GOT3 (cell line): Measurements from ENCODE around the gene IQSEC1.
A peak's percentile ranks its signal among the peaks of the same experiment; 100 is the strongest.

Experiments used
- DNase-seq: peaks from one replicate; lab custom pipeline; 2025; ENCODE audit warnings: mixed read lengths; lab: John Stamatoyannopoulos, UW

IQSEC1 gene

GRCh38 chr3:13028010-13028821 is 45.0 kb downstream of the IQSEC1 start:
- no peak for DNase-seq

DNA sequence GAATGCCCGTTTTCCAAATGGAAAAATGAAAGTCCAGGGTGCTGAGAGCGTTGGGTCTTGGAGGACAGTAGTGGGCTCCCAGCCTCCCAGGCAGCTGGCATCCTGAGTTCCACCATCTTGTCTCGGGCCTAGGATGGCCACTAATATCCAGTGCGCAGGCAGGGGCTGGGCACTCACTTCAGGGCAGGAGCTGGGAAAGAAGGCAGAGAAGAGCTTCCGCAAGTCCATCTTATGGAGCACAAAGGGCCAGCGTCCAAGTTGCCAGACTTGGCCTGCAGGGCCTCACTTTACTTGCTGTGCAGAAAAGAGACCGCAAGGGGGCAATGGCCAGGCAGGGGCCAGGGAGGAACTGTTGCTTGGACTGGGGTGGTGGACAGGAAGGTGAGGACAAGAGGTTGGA is 46.1 kb downstream of the IQSEC1 start:
- no peak for DNase-seq

- DNase-seq: no peak
Measured at GRCh38 chr3:13026534-13026933, 46.7 kb downstream of the IQSEC1 start.

DNA sequence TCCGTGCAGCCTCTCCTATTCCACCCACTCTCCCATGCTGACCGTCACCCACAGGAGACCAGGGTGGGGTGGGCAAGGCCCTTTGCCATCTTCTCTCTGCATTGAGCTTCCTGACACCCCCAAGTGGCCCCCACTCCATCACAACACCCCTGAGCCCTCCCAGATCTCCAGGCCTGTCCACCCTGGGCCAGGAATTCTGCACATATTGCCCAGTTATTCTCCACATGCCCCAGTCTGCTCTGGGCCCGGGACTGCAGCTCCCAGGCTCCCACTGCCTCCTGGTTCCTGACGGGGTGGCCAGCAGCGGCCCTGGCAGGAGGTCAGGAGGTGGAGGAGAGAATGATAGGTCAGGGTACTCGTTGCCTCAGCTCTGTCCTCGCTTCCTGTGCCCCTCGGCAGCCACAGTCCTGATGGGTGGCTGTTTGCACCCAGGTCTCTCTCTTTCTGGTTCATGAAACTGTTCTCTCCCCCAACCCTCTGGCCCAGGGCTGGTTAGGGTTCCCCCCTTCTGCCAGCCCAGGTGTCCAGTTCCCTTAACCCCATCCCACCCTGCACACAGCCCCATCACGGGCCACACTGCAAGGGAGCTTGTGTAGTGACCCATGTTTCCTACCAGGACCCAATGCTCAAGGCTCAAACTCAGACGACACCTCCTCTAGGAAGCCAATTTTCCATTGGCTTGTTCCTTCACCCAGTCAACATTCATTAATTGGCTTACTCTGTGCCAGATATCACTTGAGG is 47.3 kb downstream of the IQSEC1 start:
- no peak for DNase-seq

- peak; percentile 37 for DNase-seq
Measured at GRCh38 chr3:13025090-13025489, 48.1 kb downstream of the IQSEC1 start.

- no peak for DNase-seq
Measured at GRCh38 chr3:13024765-13025065, 48.5 kb downstream of the IQSEC1 start.

- DNase-seq: no peak
Measured at GRCh38 chr3:13023971-13024764, 49.1 kb downstream of the IQSEC1 start.

DNA sequence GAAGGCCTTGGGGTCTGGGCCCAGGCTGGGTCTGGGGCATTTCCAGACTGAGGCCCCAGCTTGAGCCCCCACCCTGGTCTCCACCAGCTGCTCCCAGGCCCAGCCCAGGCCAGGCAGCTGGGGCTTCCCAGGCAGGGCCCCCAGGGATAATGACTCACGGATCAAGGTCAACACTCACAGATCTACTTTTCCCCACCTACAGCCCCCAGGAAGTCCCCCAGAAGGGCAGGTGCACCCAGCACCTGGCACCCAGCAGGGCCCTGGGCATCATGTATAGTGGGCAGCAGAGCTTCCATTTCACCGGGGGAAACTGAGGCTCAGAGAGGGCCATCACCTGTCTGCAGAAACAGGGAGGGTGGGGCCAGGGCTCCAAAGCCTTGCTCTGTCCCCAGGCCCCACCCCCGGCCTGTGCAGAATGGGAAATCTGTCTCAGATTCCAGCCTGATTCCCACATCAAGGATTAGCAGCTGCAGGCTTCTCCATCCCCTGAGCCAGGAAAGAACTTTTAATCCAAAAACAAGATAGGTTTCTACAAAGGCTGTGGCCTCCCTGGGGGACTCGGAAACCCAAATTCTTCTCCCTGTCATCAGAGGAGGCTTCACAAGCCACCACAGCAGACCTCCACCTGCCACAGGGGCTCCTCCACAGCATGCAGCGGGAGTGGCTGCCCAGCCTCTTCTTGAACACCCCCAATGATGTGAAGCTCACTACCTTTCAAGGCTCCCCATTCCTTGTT is 49.8 kb downstream of the IQSEC1 start:
- DNase-seq: no peak

- DNase-seq: peak; percentile 39
Measured at GRCh38 chr3:13022348-13023234, 50.6 kb downstream of the IQSEC1 start.

- no peak for DNase-seq
Measured at GRCh38 chr3:13021141-13022114, 51.8 kb downstream of the IQSEC1 start.

GRCh38 chr3:13020159-13020750 is 53.0 kb downstream of the IQSEC1 start:
- no peak for DNase-seq

DNA sequence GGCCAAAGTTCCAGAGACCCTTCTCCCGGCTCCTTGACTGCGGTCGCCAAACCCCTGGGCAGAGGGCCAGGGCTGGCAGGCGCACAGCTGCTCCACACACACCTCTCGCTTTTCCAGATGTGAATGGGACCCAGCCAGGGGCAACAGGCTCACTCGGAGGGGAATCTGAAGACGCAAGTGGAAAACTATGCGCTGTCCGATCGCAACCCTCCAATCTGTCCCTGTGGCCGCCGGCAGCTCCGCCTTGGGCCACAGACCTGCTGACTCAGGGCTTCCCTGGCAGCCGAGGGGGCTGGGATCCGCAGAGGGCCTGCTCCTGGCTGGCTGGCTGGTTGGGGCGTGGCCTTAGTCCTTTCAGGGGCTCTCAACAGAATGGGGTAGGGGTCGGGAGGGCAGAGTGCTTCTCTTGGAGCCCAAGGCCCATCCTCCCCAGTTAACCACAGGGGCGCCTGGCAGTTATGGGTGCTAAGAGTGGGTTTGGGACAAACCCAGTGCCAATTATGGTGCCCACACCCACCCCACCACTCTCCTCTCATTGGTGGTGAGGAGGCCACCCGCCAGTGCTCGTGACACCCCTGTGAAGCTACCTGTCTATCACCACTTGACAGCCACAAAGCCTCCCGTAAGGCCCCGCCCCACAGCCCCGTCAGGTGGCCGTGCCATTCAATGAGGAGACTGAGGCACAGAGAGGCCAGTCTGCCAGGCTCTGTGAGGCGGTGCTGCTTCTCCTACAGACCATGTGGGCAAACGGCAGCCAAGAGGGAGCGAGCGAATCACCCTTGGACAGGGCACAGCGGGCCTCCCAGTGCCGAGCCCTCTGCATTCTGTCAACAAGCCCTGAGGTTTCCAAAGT is 53.8 kb downstream of the IQSEC1 start:
- DNase-seq: no peak

GRCh38 chr3:13018561-13019242 is 54.5 kb downstream of the IQSEC1 start:
- DNase-seq: no peak

DNA sequence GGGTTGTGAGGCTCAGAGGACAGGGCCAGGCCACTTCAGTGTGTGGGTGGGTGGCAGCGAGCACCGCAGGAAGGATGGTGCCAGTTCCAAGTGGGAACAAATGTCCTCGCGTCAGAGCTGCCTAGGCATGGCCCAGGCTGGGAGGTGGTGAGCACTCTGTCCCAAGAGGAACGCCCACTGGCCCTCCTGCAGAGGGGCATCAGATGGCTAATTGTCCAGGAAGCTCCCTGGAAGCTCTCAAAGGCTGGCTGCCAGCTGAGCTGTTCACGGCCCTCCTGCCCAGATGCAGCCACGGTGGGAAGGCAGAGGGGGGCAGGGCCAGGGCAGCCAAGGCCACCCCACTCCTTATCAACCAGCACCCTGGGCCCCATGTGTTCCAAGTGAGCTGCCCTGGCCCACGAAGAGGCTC is 55.2 kb downstream of the IQSEC1 start:
- no peak for DNase-seq

- no peak for DNase-seq
Measured at GRCh38 chr3:13017361-13018042, 55.7 kb downstream of the IQSEC1 start.

DNA sequence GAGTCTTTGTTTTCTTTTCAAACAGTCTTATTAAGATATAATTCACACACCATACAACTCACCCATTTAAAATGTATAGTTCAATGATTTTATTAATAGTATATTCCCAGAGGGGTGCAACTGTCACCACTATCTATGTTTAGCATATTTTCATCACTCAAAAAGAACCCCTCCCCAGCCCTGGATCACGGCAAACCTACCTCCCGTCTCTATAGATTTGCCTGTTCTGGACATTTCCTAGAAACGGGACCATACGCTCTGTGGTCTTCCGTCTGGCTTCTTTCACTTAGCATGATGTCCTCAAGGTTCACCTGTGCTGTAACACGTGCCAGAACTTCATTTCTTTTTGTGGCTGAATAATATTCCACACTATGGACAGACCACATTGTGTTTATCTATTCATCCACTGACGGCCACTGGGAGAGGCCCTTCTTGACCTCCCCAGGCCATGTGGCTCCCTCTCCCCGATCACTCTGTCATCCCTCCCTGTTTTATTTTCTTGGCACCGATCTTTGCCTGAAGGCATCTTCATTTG is 56.4 kb downstream of the IQSEC1 start:
- DNase-seq: no peak
